GM12872 (cell line): Measurements from ENCODE around the gene CD59.

Experiments
- CTCF ChIP-seq: IDR thresholded peaks from 3 replicates; pipeline ENCODE4 v1.5.1; 2011; ENCODE audit warnings: low read depth, mild to moderate bottlenecking, low read length, moderate library complexity; ENCODE audit not compliant: insufficient read depth

The CD59 gene

GRCh38 chr11:33736148-33736812 lies at the start of gene CD59:
Gene CD59 (minus strand): TSS chr11:33736423. CDS start chr11:33722445, 13,978 bp downstream.
- TF ChIP-seq CTCF: no peak

DNA sequence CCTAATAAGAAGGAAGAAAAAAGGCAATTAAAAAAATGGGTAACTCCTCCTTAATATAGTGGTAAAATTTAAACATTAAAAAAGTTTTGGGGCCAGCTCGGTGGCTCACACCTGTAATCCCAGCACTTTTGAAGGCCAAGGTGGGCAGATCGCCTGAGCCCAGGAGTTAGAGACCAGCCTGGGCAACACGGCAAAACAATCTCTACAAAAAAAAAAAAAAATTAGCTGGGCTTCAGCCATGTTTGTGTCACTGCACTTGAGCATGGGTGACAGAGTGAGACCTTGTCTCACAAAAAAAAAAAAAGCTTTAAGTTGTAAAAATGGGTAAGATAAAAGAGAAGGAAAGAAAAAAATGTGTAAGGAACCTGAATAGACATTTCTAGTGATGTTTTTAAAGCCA lies 49.4 kb upstream of the CD59 start:
- TF ChIP-seq CTCF: no peak

DNA sequence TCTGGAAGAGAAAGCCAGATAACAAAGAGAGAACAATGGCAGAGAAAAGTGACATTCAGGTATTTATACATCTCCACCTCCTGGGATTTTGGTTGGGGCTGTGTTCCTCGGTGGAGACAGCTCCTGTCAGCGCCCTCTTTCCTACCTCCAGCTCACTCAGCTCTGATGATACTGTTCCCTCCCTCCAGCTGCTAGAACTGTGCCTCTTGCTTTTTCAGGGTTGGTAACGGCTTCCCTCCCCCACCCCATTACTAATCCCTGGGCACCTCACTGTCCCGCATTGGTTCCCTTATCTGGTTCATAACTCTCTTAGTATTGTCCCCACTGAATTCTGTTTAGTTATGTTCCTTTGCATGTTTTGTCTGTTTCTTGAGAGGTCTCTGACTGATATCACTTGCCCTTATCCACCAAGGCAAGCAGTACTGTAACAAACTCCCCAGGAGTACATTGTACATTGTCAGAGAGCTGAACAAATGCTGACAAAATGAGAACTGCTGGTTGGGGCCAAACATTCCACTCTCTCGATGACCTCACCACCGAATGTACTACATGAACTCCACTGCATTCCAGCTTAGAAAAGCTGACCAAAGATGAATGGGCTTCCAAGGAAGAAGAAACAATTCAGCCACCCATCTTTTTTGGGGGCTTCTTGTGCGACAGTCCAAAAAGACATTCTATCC lies 43.8 kb upstream of the CD59 start:
- no peak for TF ChIP-seq CTCF

- TF ChIP-seq CTCF: no peak
These were observed 42.5 kb upstream of the CD59 start for GRCh38 chr11:33778675-33779074.

- TF ChIP-seq CTCF: no peak
These were observed 41.7 kb upstream of the CD59 start for GRCh38 chr11:33777906-33778305.

DNA sequence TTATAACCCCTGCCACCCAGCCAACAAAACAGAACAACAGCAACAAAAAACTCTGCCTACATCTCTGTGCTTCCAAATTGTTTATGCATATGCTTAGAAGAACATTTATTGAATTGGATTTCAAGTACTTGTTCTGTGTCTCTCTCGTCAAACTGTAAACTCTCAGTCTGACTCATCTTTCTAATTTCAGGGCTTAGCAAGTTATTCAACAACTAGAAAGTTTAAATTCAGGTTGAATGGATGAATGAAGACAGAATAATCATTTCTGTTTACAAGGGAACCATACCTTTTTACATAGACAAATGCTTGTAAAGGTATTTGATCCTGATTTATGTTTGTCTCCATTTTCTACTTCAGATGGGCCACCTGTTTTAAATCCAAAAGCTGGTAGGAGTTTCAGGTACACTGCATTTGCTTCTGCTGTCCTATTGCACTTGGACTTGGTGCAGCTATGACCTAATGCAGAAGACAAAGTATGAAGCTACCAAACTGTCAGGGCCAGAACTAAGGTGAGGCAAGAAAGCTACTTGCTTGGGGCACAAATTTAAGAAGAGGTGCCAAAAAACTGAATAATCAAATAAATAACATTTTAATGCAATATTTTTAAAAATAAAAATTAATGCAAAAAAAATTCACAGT lies 39.7 kb upstream of the CD59 start:
- no peak for TF ChIP-seq CTCF

GRCh38 chr11:33775467-33775807 lies 39.2 kb upstream of the CD59 start:
- no peak for TF ChIP-seq CTCF
